ENCODE measurements around the gene SRP19.
"Not testable (repeated sequence)": the region's sequence is repeated elsewhere in the genome, so short reads cannot be mapped to it uniquely, and the experiment has no call there.

Gene SRP19
- total RNA-seq, result 12.0 to 27.8 (median 20.3) reads per million in 3 experiments

GRCh38 chr5:112860929-112861637 is at the start of gene SRP19:
SRP19 (plus strand) TSS chr5:112861287; CDS start chr5:112861377, 90 bp downstream.
- DNase-seq, result peak; percentile 91

- DNase-seq, result no peak
Observed at GRCh38 chr5:112812549-112812948, 48.5 kb upstream of the SRP19 start.

- DNase-seq, result no peak
Observed at GRCh38 chr5:112820246-112820645, 40.8 kb upstream of the SRP19 start.

GRCh38 chr5:112822456-112822855 is 38.6 kb upstream of the SRP19 start:
- no peak for DNase-seq

GRCh38 chr5:112823181-112823580 is 37.9 kb upstream of the SRP19 start:
- no peak for DNase-seq

- DNase-seq, result no peak
Observed at GRCh38 chr5:112823656-112824055, 37.4 kb upstream of the SRP19 start.

- no peak for DNase-seq
Observed at GRCh38 chr5:112824197-112824596, 36.9 kb upstream of the SRP19 start.

- DNase-seq, result no peak
Observed at GRCh38 chr5:112830378-112830777, 30.7 kb upstream of the SRP19 start.

GRCh38 chr5:112833971-112834370 is 27.1 kb upstream of the SRP19 start:
- DNase-seq, result no peak

- DNase-seq, result no peak
Observed at GRCh38 chr5:112844489-112844888, 16.6 kb upstream of the SRP19 start.

GRCh38 chr5:112846556-112846955 is 14.5 kb upstream of the SRP19 start:
- no peak for DNase-seq

GRCh38 chr5:112847306-112847705 is 13.8 kb upstream of the SRP19 start:
- no peak for DNase-seq

- DNase-seq, result peak; percentile 24
Observed at GRCh38 chr5:112848116-112848811, 12.8 kb upstream of the SRP19 start.

GRCh38 chr5:112849912-112850311 is 11.2 kb upstream of the SRP19 start:
- no peak for DNase-seq

- no peak for DNase-seq
Observed at GRCh38 chr5:112854651-112855050, 6.4 kb upstream of the SRP19 start.

- DNase-seq, result no peak
Observed at GRCh38 chr5:112857866-112858265, 3.2 kb upstream of the SRP19 start.

GRCh38 chr5:112860571-112860928 is 537 bp upstream of the SRP19 start:
- not testable (repeated sequence) for DNase-seq

GRCh38 chr5:112861638-112861985 is 525 bp downstream of the SRP19 start:
- DNase-seq, result no peak

GRCh38 chr5:112862085-112862484 is 998 bp downstream of the SRP19 start:
- no peak for DNase-seq

GRCh38 chr5:112863549-112863948 is 2.5 kb downstream of the SRP19 start:
- no peak for DNase-seq

GRCh38 chr5:112865128-112865527 is 4.0 kb downstream of the SRP19 start:
- no peak for DNase-seq

- DNase-seq, result no peak
Observed at GRCh38 chr5:112866739-112867138, 5.7 kb downstream of the SRP19 start.

GRCh38 chr5:112867411-112867810 is 6.3 kb downstream of the SRP19 start:
- DNase-seq, result no peak

GRCh38 chr5:112869948-112870347 is 8.9 kb downstream of the SRP19 start:
- DNase-seq, result peak; percentile 16

- no peak for DNase-seq
Observed at GRCh38 chr5:112870966-112871365, 9.9 kb downstream of the SRP19 start.

Data from central memory CD4-positive, alpha-beta T cell (primary cell).